NCI-H1694 (cell line): ENCODE data around the gene CLHC1.
A peak's percentile ranks its signal among the peaks of the same experiment; 100 is the strongest.
"Not testable (repeated sequence)": the region's sequence is repeated elsewhere in the genome, so short reads cannot be mapped to it uniquely, and the experiment has no call there.

Experiments used
- DNase-seq: peaks from one replicate; lab custom pipeline; 2025; lab: John Stamatoyannopoulos, UW

CLHC1 gene

GRCh38 chr2:55232084-55232862 is at the start of gene CLHC1, which contains the start of gene RPS27A:
CLHC1 (minus strand) TSS chr2:55232293; CDS start chr2:55222411, 9,882 bp downstream.
RPS27A (plus strand) TSS chr2:55232688; CDS start chr2:55232825, 137 bp downstream.
- peak; percentile 95 for DNase-seq

GRCh38 chr2:55280851-55281546 is 48.9 kb upstream of the CLHC1 start:
- DNase-seq = not testable (repeated sequence)

- not testable (repeated sequence) for DNase-seq
These were observed 47.8 kb upstream of the CLHC1 start for GRCh38 chr2:55279859-55280424.

GRCh38 chr2:55279214-55279835 is 47.2 kb upstream of the CLHC1 start:
- DNase-seq = not testable (repeated sequence)

- no peak for DNase-seq
These were observed 45.2 kb upstream of the CLHC1 start for GRCh38 chr2:55277310-55277709.

- not testable (repeated sequence) for DNase-seq
These were observed 42.3 kb upstream of the CLHC1 start for GRCh38 chr2:55274346-55274745.

GRCh38 chr2:55269645-55269990 is 37.5 kb upstream of the CLHC1 start:
- DNase-seq = no peak

- peak; percentile 89 for DNase-seq
These were observed 37.0 kb upstream of the CLHC1 start, which contains the start of gene MTIF2 for GRCh38 chr2:55268907-55269644. MTIF2 (minus strand) TSS chr2:55269231; CDS start chr2:55263858, 5,373 bp downstream.

GRCh38 chr2:55268288-55268906 is 36.3 kb upstream of the CLHC1 start:
- DNase-seq = no peak

GRCh38 chr2:55259586-55259985 is 27.5 kb upstream of the CLHC1 start:
- DNase-seq = not testable (repeated sequence)

GRCh38 chr2:55252832-55253231 is 20.7 kb upstream of the CLHC1 start:
- DNase-seq = no peak

GRCh38 chr2:55247025-55247424 is 14.9 kb upstream of the CLHC1 start:
- DNase-seq = no peak

GRCh38 chr2:55245411-55245810 is 13.3 kb upstream of the CLHC1 start:
- no peak for DNase-seq

- DNase-seq = no peak
These were observed 10.5 kb upstream of the CLHC1 start for GRCh38 chr2:55242617-55243016.

- not testable (repeated sequence) for DNase-seq
These were observed 9.5 kb upstream of the CLHC1 start for GRCh38 chr2:55241582-55241981.

- no peak for DNase-seq
These were observed 7.6 kb upstream of the CLHC1 start for GRCh38 chr2:55239656-55240222.

- DNase-seq = no peak
These were observed 5.0 kb upstream of the CLHC1 start for GRCh38 chr2:55236992-55237543.

- DNase-seq = no peak
These were observed 3.8 kb upstream of the CLHC1 start for GRCh38 chr2:55235724-55236538.

GRCh38 chr2:55233658-55233940 is 1.5 kb upstream of the CLHC1 start:
- no peak for DNase-seq
